GM12865 (cell line): Measurements from ENCODE around the gene MAGEH1.

Experiments used
- DNase-seq: peaks from one replicate; pipeline ENCODE4 v3.0.0; 2010; ENCODE audit warnings: low read depth
- H3K4me3 ChIP-seq: 2 replicates; pipeline ENCODE4 v1.5.1; 2011; ENCODE audit warnings: mild to moderate bottlenecking, low read depth, low read length, control low read depth
- TF ChIP-seq, protein P1 (sequence below): IDR thresholded peaks from 2 replicates; pipeline ENCODE4 v1.5.1; 2011; ENCODE audit warnings: low read length, control low read depth, low read depth, inconsistent platforms; ENCODE audit not compliant: insufficient read depth; ENCODE audit errors: missing control alignments

MAGEH1 gene

GRCh38 chrX:55488593-55489313, 36.8 kb downstream of the MAGEH1 start:
- peak; percentile 60 for DNase-seq
- TF ChIP-seq, protein P1, sequence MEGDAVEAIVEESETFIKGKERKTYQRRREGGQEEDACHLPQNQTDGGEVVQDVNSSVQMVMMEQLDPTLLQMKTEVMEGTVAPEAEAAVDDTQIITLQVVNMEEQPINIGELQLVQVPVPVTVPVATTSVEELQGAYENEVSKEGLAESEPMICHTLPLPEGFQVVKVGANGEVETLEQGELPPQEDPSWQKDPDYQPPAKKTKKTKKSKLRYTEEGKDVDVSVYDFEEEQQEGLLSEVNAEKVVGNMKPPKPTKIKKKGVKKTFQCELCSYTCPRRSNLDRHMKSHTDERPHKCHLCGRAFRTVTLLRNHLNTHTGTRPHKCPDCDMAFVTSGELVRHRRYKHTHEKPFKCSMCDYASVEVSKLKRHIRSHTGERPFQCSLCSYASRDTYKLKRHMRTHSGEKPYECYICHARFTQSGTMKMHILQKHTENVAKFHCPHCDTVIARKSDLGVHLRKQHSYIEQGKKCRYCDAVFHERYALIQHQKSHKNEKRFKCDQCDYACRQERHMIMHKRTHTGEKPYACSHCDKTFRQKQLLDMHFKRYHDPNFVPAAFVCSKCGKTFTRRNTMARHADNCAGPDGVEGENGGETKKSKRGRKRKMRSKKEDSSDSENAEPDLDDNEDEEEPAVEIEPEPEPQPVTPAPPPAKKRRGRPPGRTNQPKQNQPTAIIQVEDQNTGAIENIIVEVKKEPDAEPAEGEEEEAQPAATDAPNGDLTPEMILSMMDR: no peak
- H3K4me3 ChIP-seq: peak overlapping the region; percentile 67

DNA sequence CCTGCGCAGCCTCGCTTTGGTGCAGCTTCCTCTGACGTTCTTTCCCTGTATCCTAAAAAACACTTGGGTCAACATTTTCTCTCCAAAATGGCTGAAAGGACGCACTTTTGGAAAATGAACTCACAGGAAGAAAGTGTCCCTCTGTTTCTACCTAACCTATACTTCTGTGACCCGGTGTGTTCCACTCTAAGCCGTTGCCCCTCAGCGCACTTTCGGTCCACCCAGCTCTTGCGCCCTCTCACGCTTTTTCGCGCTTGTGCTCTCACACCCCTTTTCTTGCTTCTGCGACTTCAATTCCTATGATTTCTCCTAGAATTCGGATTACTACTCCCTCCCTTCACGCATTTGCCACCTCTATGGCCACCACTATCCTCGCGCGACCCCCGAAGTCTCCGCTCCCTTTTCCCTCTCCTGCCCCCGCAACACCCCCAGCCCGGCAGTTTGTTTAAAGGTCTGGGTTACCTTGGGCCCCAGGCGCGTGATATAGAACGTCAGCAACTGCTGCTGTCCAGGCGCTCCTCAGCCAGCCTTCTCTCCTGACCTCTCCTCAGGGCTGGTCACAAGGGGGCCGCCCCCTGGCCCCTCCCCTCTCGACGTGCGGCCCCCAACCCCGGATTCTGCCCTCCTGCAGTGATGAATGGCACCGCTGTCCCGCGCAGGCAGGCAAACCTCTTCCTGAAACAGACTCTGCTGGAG, 37.5 kb downstream of the MAGEH1 start, which contains the start of gene USP51:
TSS of gene USP51 (minus strand) at position 535 of the 696 bp plus-strand sequence. CDS start 909 bp downstream, outside the sequence.
- TF ChIP-seq, protein P1: no peak
- peak within 1 kb of the TSS; percentile 67 for H3K4me3 ChIP-seq
- DNase-seq: peak; percentile 20

DNA sequence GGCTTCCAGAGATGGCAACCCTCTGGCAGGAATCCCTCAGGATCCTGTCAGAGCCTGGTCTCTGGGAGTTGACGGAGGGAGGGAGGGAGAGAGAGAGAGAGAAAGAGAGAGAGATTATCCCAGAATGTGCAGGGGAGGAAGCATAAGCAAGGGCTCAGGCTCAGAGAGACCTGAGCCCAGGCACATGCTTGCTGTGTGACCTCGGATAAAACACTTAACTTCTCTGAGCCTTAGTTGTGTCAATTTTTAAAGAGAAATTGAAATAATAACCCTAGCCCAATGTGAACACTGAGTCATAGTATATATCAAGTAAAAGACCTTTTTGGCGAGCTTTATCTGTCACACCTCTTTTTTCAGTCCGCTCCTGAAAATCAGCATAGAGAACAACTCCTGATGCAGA, 38.2 kb downstream of the MAGEH1 start:
- peak overlapping the region; percentile 67 for H3K4me3 ChIP-seq
- no peak for DNase-seq
- TF ChIP-seq, protein P1: no peak

DNA sequence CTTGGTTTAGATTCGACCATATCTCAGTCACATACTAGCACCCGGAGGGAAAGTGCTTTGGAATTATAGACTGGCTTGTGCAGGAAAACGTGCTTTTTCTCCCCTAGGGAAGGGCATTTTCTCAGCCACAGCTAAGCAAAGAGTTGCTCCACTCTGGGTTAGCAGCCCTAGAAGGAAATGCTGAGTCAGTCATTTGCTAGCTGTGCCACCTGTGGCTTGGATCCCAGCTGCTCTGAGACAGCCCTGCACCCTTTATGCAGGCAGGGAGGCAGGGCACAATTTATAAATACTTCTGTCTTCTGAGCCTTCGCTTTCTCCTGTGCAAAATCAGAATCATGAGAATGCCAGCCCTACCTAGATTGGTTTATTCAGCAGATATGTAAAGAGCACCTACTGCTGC, 39.0 kb downstream of the MAGEH1 start:
- H3K4me3 ChIP-seq: no peak overlapping the region
- TF ChIP-seq, protein P1: no peak
- no peak for DNase-seq
